GM12801 (cell line): ENCODE results near the gene IGSF9.

ENCODE experiments used
- TF ChIP-seq, protein P1 (sequence below): IDR thresholded peaks from one replicate; pipeline ENCODE4 v1.5.1; 2011; ENCODE audit warnings: control low read depth; ENCODE audit not compliant: insufficient read length; ENCODE audit errors: extremely low read depth

The IGSF9 gene

DNA sequence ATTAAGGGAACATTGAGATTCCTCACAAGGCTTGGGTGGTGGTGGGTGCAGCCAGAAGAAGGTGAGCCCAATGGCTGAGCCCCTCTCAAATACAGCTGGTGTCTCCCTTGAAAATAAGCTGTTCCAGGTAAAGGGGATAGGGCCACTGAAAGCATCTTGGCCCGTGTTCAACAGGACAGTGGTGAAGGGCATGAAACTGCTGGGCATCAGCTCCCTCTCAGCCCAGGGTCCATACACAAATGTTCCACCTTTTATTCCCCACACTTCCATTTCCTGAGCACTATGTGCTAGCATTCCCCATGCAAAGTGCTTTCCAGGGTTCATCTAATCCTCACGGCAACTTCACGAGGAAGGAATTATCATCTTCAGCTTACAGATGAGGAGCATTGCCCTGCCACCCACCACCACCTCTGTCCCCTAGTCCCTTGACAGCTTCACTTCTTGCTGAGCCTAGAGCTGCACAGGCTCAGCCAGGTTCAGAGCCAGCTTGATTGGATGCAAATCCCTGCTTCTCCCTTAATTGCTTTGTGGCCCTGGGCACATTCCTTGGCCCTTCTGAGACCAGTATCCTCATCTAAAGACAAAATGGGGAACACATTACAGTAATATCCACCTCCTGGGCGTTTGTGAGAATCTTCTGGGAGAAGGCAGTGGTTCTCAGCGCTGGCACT, 29.7 kb downstream of the IGSF9 start:
- TF ChIP-seq, protein P1, sequence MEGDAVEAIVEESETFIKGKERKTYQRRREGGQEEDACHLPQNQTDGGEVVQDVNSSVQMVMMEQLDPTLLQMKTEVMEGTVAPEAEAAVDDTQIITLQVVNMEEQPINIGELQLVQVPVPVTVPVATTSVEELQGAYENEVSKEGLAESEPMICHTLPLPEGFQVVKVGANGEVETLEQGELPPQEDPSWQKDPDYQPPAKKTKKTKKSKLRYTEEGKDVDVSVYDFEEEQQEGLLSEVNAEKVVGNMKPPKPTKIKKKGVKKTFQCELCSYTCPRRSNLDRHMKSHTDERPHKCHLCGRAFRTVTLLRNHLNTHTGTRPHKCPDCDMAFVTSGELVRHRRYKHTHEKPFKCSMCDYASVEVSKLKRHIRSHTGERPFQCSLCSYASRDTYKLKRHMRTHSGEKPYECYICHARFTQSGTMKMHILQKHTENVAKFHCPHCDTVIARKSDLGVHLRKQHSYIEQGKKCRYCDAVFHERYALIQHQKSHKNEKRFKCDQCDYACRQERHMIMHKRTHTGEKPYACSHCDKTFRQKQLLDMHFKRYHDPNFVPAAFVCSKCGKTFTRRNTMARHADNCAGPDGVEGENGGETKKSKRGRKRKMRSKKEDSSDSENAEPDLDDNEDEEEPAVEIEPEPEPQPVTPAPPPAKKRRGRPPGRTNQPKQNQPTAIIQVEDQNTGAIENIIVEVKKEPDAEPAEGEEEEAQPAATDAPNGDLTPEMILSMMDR = no peak

DNA sequence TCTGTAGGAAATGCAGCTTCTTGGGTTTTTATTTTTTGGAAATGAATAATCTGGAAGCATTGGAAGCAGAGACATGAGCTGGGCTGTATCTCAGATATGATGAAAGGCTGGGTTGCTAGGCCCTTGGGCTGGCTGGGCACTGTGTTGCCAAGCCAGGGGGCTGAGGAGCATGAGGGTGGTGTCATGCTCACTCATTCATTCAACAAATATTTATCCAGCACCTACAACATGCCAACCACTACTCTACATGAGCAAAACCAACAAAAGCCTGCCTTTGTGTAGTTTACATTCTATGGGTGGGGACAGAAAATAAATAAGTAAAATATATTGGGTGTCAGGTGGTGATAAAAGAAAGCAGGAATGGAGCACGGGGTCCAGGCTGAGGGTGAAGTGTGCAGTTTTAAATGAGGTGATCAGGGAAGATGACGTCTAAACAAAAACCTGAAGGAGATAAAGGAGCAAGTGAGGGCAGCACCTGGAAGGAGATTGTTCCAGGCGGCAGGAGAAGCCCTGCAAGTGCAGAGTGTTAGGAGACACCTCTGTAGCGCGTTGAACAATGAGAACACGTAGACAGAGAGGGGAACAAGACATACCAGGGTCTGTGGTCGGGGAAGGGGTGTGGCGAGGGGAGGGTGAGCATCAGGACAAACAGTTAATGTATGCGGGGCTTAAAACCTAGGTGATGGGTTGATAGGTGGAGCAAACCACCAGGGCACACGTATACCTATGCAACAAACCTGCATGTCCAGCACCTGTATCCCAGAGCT, 31.0 kb downstream of the IGSF9 start:
- TF ChIP-seq, protein P1 = no peak

DNA sequence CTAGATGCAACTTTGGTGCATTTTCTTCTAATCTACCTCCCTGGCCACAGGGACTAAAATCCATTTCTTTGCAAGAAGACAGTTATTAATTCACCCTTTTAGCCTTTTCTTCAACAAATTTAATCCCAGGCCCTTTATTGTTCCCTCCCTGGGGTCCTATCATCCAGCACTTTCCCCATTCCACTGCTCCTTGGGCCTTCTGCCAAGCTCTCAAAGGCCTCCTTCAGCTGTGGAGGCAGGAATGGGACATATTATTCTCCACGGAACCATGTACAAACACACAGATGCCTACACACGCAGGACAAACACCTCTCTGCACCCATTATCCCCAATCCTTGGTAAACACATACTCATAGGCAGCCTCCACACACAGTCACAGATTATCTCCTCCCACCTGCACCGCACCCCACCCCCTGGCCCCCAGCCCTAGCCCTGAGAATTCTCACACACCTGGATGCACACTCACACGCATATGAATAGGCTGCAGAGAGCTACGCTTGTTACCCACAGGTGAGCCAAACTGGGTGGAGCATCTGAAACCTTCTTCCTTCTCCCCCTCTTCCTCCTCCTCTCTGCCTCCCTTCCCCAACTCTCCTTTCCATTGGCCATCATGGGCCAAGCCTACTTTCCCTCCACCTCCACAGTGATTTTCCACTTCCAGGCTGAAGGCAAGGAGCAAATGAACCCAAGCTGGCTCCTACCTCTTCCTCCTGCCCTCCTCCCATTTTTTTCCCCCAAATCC, 31.8 kb downstream of the IGSF9 start:
- TF ChIP-seq, protein P1 = no peak

DNA sequence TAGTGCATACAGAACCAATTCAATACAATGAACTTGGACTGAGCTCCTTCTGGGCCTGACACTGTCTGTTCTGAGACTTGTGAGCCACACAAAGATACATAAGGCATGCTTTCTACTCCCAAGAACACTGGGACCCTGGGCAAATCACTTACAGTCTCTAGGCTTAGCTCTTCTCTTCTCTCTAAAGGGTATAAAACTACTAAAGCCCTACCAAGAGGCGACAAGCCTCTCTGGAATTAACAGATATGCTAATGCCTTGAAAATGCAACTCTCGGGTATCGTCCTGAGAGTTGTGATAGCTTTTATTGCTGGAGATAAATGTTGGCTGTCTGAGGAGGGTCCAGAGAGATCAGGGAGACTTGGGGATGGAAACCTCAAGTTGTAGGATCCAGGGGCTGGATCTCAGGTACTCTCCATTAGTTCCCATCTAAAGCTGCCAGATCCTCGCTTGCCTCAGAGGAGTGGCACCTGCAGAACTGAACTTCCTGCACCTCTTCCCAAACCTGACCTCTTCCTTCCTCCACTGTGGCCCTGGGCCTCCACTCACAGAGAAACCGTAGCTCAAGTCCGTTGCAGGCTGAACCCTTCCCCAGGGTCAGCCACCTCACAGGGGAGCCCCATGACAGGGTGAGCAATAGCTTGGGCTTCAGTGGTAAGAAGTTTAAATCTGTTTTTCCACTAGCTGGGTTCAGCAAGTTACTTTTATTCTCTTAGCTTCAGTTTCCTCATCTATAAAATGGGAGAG, 33.9 kb downstream of the IGSF9 start:
- TF ChIP-seq, protein P1 = no peak

DNA sequence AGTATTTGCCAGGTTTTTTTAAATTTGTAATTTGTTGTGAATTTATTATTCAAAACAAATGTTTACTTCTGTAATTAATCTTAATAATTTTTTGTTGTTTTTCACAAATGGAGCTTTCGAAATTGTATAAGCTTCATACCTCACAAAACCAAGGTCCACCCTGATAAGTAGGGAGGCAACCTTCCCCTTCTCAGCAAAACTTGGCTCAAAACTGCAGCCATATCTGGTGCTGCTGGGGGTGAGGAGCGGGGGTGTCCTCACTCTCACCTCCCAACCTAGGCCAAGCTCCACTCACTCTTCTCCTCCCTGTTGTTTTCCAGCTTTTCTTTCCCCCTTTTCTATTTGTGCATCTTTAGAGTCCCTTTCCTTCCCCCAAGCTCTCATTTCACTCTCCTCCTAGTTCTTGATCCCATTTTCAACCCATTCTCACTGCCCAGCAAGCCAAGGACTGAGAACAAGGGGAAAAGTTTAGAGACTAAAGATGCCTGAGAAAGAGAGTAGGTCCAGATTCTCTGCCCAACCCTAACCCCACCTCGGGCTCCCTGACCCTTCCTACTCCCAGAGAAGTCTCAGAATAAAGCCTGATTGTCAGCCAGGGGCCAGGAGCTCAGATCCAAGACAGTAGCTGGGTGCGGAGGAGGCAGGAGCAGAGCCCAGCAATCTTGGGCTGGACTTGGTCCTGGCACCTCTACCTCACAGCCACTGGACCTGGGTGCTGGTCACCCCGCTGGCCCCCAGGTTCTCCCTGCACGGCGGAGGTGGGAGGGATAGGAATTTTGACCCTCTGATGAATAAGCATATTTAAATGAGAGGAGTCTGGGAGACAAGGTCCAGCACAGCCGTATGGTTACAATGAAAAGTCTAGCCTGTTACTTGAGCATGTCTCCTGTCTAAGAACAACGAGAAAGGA, 37.1 kb downstream of the IGSF9 start:
- TF ChIP-seq, protein P1 = no peak

DNA sequence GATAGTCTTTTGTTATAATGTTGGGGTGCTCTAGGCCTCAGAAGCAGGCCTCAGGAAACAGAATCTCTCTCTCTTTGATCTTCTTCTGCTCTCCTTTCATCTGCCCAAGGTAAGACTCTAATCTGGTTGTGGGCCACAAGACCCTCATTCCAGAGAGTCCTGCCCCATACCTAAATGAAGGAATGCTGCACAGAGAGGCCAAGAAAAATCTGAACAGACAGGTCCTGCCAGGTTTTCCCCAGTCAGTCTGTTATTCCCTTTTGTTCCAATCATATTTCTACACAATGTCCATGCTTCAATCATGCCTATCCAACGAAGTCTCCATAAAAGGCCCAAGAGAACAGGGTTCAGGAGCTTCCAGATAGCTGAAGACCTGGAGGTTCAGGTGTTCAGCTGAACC, 38.5 kb downstream of the IGSF9 start:
- TF ChIP-seq, protein P1 = no peak
